Activated CD8-positive, alpha-beta T cell treated with anti-CD3 and anti-CD28 coated beads, Interleukin-2, amount 10 ng/mL, durations not matched to agents 7 days and 5 days (primary cell): ENCODE data around the gene STAM. TPM values are rescaled to one million over a fixed set of nuclear protein-coding genes. Genes with fewer than 3 reads are reported as not detected.
A peak's percentile ranks its signal among the peaks of the same experiment; 100 is the strongest.

Experiments
- ATAC-seq: fragments of 150-1000 bp; cut with Tn5 transposase; one replicate; pipeline ENCODE4 v1.10.0; 2021; ENCODE audit warnings: moderate library complexity
- CTCF ChIA-PET: fragments of 350-600 bp; sonication (Branson Sonifier 250); formaldehyde crosslinking; loops from one replicate; lab custom pipeline; 2021; ENCODE audit warnings: antibody characterized with exemption; lab: Charles Lee
- POLR2A ChIA-PET: fragments of 350-600 bp; sonication (Branson Sonifier 250); formaldehyde crosslinking; loops from one replicate; lab custom pipeline; 2021; ENCODE audit warnings: antibody characterized with exemption; lab: Charles Lee
- DNase-seq: peaks from one replicate; pipeline ENCODE4 v3.0.0-alpha.2; 2020
- H3K27ac Mint-ChIP-seq: one replicate; pipeline ENCODE4 v1.8.0; 2021; ENCODE audit warnings: mild to moderate bottlenecking, mixed read lengths
- H3K27me3 Mint-ChIP-seq: one replicate; pipeline ENCODE4 v1.8.0; 2021; ENCODE audit warnings: low read depth, mixed read lengths
- H3K36me3 Mint-ChIP-seq: one replicate; pipeline ENCODE4 v1.8.0; 2021; ENCODE audit warnings: low read depth, mixed read lengths
- H3K4me1 Mint-ChIP-seq: one replicate; pipeline ENCODE4 v1.8.0; 2021; ENCODE audit warnings: low read depth, mixed read lengths
- H3K4me3 Mint-ChIP-seq: one replicate; pipeline ENCODE4 v1.8.0; 2021; ENCODE audit warnings: mild to moderate bottlenecking, mixed read lengths
- H3K9me3 Mint-ChIP-seq: one replicate; pipeline ENCODE4 v1.8.0; 2022; ENCODE audit warnings: mixed read lengths; ENCODE audit not compliant: insufficient read depth
- total RNA-seq, 2 experiments: library from RNA; stranded (reverse); gene quantifications; one replicate each; pipeline ENCODE4 v1.2.3, GENCODE V29; 2021

The STAM gene
- total RNA-seq, 2 experiments from 2014 or later = 20.8 to 21.9 TPM

- POLR2A ChIA-PET = interaction anchor here (1.8 to 5.2 kb wide), 2 partner anchors 33 kb away, joined by 4 to 27 read pairs; partner anchors contain the start of gene STAM
- no peaks in the 10 kb centered on the region for H3K9me3 Mint-ChIP-seq
- ATAC-seq (no peak), DNase-seq (no peak)
- peaks cover 37% of the 10 kb centered on the region for H3K4me1 Mint-ChIP-seq
- no peaks in the 10 kb centered on the region for H3K27me3 Mint-ChIP-seq
- H3K4me3 Mint-ChIP-seq = no peak overlapping the region
- CTCF ChIA-PET = interaction anchor here (1.3 to 1.7 kb wide), 2 partner anchors 12 to 59 kb away, joined by 3 to 5 read pairs; partner anchors contain the start of gene HACD1
- peaks cover 36% of the 10 kb centered on the region for H3K36me3 Mint-ChIP-seq
- no peak overlapping the region for H3K27ac Mint-ChIP-seq
Measured at GRCh38 chr10:17676919-17677318, 33.0 kb downstream of the STAM start.

- ATAC-seq (no peak), DNase-seq (no peak)
- peaks cover 46% of the 10 kb centered on the region for H3K4me1 Mint-ChIP-seq
- POLR2A ChIA-PET = no interaction called here
- CTCF ChIA-PET = no interaction called here
- H3K36me3 Mint-ChIP-seq = peaks cover 40% of the 10 kb centered on the region
- no peaks in the 10 kb centered on the region for H3K9me3 Mint-ChIP-seq
- H3K27me3 Mint-ChIP-seq = no peaks in the 10 kb centered on the region
- no peak overlapping the region for H3K27ac Mint-ChIP-seq
- H3K4me3 Mint-ChIP-seq = no peak overlapping the region
Measured at GRCh38 chr10:17682236-17682946, 38.4 kb downstream of the STAM start.

- no peak overlapping the region for H3K4me3 Mint-ChIP-seq
- DNase-seq (no peak), ATAC-seq (no peak)
- H3K27me3 Mint-ChIP-seq = no peaks in the 10 kb centered on the region
- peaks cover 46% of the 10 kb centered on the region for H3K4me1 Mint-ChIP-seq
- no peaks in the 10 kb centered on the region for H3K9me3 Mint-ChIP-seq
- POLR2A ChIA-PET = interaction anchor here (0.6 to 2.0 kb wide), 2 partner anchors 12 to 39 kb away, joined by 3 to 11 read pairs; partner anchors contain the start of gene STAM
- CTCF ChIA-PET = no interaction called here
- no peak overlapping the region for H3K27ac Mint-ChIP-seq
- H3K36me3 Mint-ChIP-seq = peaks cover 43% of the 10 kb centered on the region
Measured at GRCh38 chr10:17683541-17683940, 39.6 kb downstream of the STAM start.

GRCh38 chr10:17684537-17684936 lies 40.6 kb downstream of the STAM start:
- no peaks in the 10 kb centered on the region for H3K27me3 Mint-ChIP-seq

GRCh38 chr10:17685233-17685840 lies 41.4 kb downstream of the STAM start:
- Mint-ChIP-seq H3K27ac (peak overlapping the region; percentile 74), H3K36me3 (peaks cover 37% of the 10 kb centered on the region), H3K27me3 (no peaks in the 10 kb centered on the region), H3K4me3 (no peak overlapping the region), H3K9me3 (no peaks in the 10 kb centered on the region), H3K4me1 (peaks cover 31% of the 10 kb centered on the region)
- ATAC-seq (no peak), DNase-seq (no peak)
- ChIA-PET CTCF (no interaction called here), POLR2A (interaction anchor here (1.0 to 2.0 kb wide), 2 partner anchors 19 to 41 kb away, joined by 3 to 11 read pairs; partner anchors contain the start of gene STAM)

More at GRCh38 chr10:17684537-17684936, 40.6 kb downstream of the STAM start:
- H3K9me3 Mint-ChIP-seq = no peaks in the 10 kb centered on the region
- H3K27ac Mint-ChIP-seq = no peak overlapping the region
- DNase-seq (no peak), ATAC-seq (peak; percentile 56)
- H3K36me3 Mint-ChIP-seq = peaks cover 35% of the 10 kb centered on the region
- no peak overlapping the region for H3K4me3 Mint-ChIP-seq
- H3K4me1 Mint-ChIP-seq = peaks cover 39% of the 10 kb centered on the region
- POLR2A ChIA-PET = interaction anchor here (1.0 to 2.0 kb wide), 2 partner anchors 18 to 40 kb away, joined by 3 to 11 read pairs; partner anchors contain the start of gene STAM
- CTCF ChIA-PET = no interaction called here

- no peak overlapping the region for H3K27ac Mint-ChIP-seq
- no peak overlapping the region for H3K4me3 Mint-ChIP-seq
- no peak for DNase-seq
- CTCF ChIA-PET = interaction anchor here (1.1 to 1.2 kb wide), 2 partner anchors 12 to 43 kb away, joined by 3 to 4 read pairs; partner anchors contain the start of gene STAM
- H3K9me3 Mint-ChIP-seq = no peaks in the 10 kb centered on the region
- peaks cover 24% of the 10 kb centered on the region for H3K4me1 Mint-ChIP-seq
- peaks cover 31% of the 10 kb centered on the region for H3K36me3 Mint-ChIP-seq
- H3K27me3 Mint-ChIP-seq = no peaks in the 10 kb centered on the region
- ATAC-seq = no peak
- POLR2A ChIA-PET = interaction anchor here (3.0 kb wide), 1 partner anchor 43 kb away, joined by 15 read pairs; the partner anchor contains the start of gene STAM
Measured at GRCh38 chr10:17687117-17687831, 43.3 kb downstream of the STAM start.

GRCh38 chr10:17689137-17689536 lies 45.2 kb downstream of the STAM start:
- Mint-ChIP-seq H3K4me1 (peaks cover 11% of the 10 kb centered on the region), H3K36me3 (peaks cover 28% of the 10 kb centered on the region), H3K4me3 (no peak overlapping the region), H3K9me3 (no peaks in the 10 kb centered on the region), H3K27ac (no peak overlapping the region), H3K27me3 (no peaks in the 10 kb centered on the region)
- ChIA-PET CTCF (interaction anchor here (0.8 to 1.0 kb wide), 2 partner anchors 12 to 45 kb away, joined by 4 to 5 read pairs; no protein-coding TSS in a partner anchor), POLR2A (interaction anchor here (3.0 kb wide), 1 partner anchor 45 kb away, joined by 15 read pairs; the partner anchor contains the start of gene STAM)
- ATAC-seq (no peak), DNase-seq (no peak)

- peak overlapping the region; percentile 2 for H3K27ac Mint-ChIP-seq
- no peak overlapping the region for H3K4me3 Mint-ChIP-seq
- H3K36me3 Mint-ChIP-seq = peaks cover 29% of the 10 kb centered on the region
- H3K27me3 Mint-ChIP-seq = no peaks in the 10 kb centered on the region
- no peaks in the 10 kb centered on the region for H3K9me3 Mint-ChIP-seq
- no peak for ATAC-seq
- POLR2A ChIA-PET = interaction anchor here (1.4 kb wide), 1 partner anchor 49 kb away, joined by 6 read pairs; the partner anchor contains the start of gene STAM
- CTCF ChIA-PET = no interaction called here
- H3K4me1 Mint-ChIP-seq = no peaks in the 10 kb centered on the region
- DNase-seq = no peak
Measured at GRCh38 chr10:17693009-17693408, 49.1 kb downstream of the STAM start.

GRCh38 chr10:17698696-17699095 lies 54.7 kb downstream of the STAM start:
- Mint-ChIP-seq H3K27me3 (no peaks in the 10 kb centered on the region), H3K4me1 (no peaks in the 10 kb centered on the region), H3K4me3 (no peak overlapping the region), H3K36me3 (peaks cover 28% of the 10 kb centered on the region), H3K9me3 (no peaks in the 10 kb centered on the region), H3K27ac (no peak overlapping the region)
- ChIA-PET POLR2A (interaction anchor here (0.9 to 2.8 kb wide), 2 partner anchors 53 to 55 kb away, joined by 3 to 15 read pairs; partner anchors contain the start of gene STAM), CTCF (interaction anchor here (1.5 to 1.6 kb wide), 2 partner anchors 11 to 31 kb away, joined by 3 to 4 read pairs; no protein-coding TSS in a partner anchor)
- DNase-seq (no peak), ATAC-seq (no peak)

GRCh38 chr10:17701301-17701700 lies 57.4 kb downstream of the STAM start:
- no peak overlapping the region for H3K4me3 Mint-ChIP-seq
- H3K27ac Mint-ChIP-seq = no peak overlapping the region
- CTCF ChIA-PET = no interaction called here
- POLR2A ChIA-PET = no interaction called here
- H3K9me3 Mint-ChIP-seq = no peaks in the 10 kb centered on the region
- no peak for ATAC-seq
- no peak for DNase-seq
- H3K4me1 Mint-ChIP-seq = no peaks in the 10 kb centered on the region
- peaks cover 23% of the 10 kb centered on the region for H3K36me3 Mint-ChIP-seq
- no peaks in the 10 kb centered on the region for H3K27me3 Mint-ChIP-seq

GRCh38 chr10:17703706-17704105 lies 59.8 kb downstream of the STAM start:
- Mint-ChIP-seq H3K4me3 (no peak overlapping the region), H3K4me1 (no peaks in the 10 kb centered on the region), H3K9me3 (no peaks in the 10 kb centered on the region), H3K27me3 (no peaks in the 10 kb centered on the region), H3K36me3 (peaks cover 16% of the 10 kb centered on the region), H3K27ac (no peak overlapping the region)
- ATAC-seq (no peak), DNase-seq (no peak)
- ChIA-PET CTCF (interaction anchor here (0.6 to 1.6 kb wide), 2 partner anchors 86 to 242 kb away, joined by 3 read pairs; no protein-coding TSS in a partner anchor), POLR2A (interaction anchor here (0.6 kb wide), 1 partner anchor 41 kb away, joined by 3 read pairs; no protein-coding TSS in a partner anchor)
